Measurements from ENCODE around the gene DLL4. TPM values are rescaled to one million over a fixed set of nuclear protein-coding genes. Genes with fewer than 3 reads are reported as not detected.
"Not testable (repeated sequence)": the region's sequence is repeated elsewhere in the genome, so short reads cannot be mapped to it uniquely, and the experiment has no call there.

DLL4 gene
- total RNA-seq, 2 experiments from 2014 or later = 0.11 to 0.14 TPM

DNA sequence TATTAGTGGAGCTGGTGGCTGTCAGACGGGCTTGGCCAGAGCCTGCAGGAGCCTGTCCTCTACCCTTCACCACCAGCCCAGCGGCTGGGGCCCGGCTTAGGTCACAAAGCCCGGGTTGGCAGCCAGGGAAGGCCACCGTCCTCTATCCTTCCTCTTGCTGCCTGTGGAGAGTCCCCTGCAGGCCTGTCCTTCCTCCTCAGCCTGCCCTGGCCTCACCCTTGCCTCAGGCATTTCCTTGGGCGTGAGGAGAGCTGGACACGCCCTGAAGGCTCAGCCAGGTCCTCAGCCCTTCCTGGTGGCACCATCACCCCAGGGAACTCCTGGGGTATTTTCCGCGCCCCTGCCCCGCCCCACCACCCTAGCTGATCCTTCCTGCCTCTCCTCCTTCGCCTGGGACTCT is 31.8 kb downstream of the DLL4 start:
- Histone ChIP-seq H3K9me3 (ENCODE audit: control insufficient read depth in 1 of 2, insufficient read depth in 1 of 2, low read length in 2 of 2) (no peaks in the 10 kb centered on the region), H3K36me3 (ENCODE audit: insufficient read depth, low read length) (no peaks in the 10 kb centered on the region), H3K4me3 (ENCODE audit: low read length) (no peak overlapping the region), H3K27ac (ENCODE audit: low read depth in 1 of 2, low read length in 2 of 2) (no peak overlapping the region), H3K27me3 (ENCODE audit: control insufficient read depth in 1 of 2, insufficient read depth in 2 of 2, low read length in 2 of 2) (no peaks in the 10 kb centered on the region), H3K4me1 (ENCODE audit: insufficient read depth, low read length) (no peaks in the 10 kb centered on the region)
- Mint-ChIP-seq H3K4me1 (ENCODE audit: low read depth) (no peaks in the 10 kb centered on the region), H3K27ac (no peak overlapping the region), H3K4me3 (no peak overlapping the region), H3K9me3 (no peaks in the 10 kb centered on the region), H3K27me3 (peaks cover 4% of the 10 kb centered on the region), H3K36me3 (ENCODE audit: low read depth) (no peaks in the 10 kb centered on the region)
- DNase-seq (no peak), ATAC-seq (ENCODE audit: poor library complexity) (no peak)
- POLR2A ChIA-PET = no interaction called here
- CTCF ChIA-PET = no interaction called here
- TF ChIP-seq, protein P1, sequence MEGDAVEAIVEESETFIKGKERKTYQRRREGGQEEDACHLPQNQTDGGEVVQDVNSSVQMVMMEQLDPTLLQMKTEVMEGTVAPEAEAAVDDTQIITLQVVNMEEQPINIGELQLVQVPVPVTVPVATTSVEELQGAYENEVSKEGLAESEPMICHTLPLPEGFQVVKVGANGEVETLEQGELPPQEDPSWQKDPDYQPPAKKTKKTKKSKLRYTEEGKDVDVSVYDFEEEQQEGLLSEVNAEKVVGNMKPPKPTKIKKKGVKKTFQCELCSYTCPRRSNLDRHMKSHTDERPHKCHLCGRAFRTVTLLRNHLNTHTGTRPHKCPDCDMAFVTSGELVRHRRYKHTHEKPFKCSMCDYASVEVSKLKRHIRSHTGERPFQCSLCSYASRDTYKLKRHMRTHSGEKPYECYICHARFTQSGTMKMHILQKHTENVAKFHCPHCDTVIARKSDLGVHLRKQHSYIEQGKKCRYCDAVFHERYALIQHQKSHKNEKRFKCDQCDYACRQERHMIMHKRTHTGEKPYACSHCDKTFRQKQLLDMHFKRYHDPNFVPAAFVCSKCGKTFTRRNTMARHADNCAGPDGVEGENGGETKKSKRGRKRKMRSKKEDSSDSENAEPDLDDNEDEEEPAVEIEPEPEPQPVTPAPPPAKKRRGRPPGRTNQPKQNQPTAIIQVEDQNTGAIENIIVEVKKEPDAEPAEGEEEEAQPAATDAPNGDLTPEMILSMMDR (IDR thresholded peaks at IDR 0.05) = no peak
- intact Hi-C loops (cut with DNase I, micrococcal nuclease) = no loop called here

DNA sequence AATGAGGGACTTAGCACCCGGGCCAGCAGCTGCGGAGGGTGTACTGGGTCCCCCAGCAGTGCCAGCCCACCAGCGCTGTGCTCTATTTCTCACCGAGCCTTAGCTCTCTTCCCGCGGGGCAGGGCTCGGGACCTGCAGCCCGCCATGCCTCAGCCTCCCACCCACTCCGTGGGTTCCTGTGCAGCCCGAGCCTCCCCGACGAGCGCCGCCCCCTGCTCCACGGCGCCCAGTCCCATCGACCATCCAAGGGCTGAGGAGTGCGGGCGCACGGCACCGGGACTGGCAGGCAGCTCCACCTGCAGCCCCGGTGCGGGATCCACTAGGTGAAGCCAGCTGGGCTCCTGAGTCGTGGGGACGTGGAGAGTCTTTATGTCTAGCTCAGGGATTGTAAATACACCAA is 32.6 kb downstream of the DLL4 start:
- H3K9me3 ChIP-seq (ENCODE audit: control insufficient read depth in 1 of 2, insufficient read depth in 1 of 2, low read length in 2 of 2); H3K36me3 ChIP-seq (ENCODE audit: insufficient read depth, low read length); H3K9me3 Mint-ChIP-seq; H3K4me1 Mint-ChIP-seq (ENCODE audit: low read depth); H3K4me3 Mint-ChIP-seq; H3K4me1 ChIP-seq (ENCODE audit: insufficient read depth, low read length); H3K4me3 ChIP-seq (ENCODE audit: low read length); H3K27me3 ChIP-seq (ENCODE audit: control insufficient read depth in 1 of 2, insufficient read depth in 2 of 2, low read length in 2 of 2); H3K27me3 Mint-ChIP-seq; CTCF ChIA-PET; intact Hi-C loops (cut with DNase I, micrococcal nuclease); ATAC-seq (ENCODE audit: poor library complexity); DNase-seq; H3K27ac Mint-ChIP-seq; H3K27ac ChIP-seq (ENCODE audit: low read depth in 1 of 2, low read length in 2 of 2); H3K36me3 Mint-ChIP-seq (ENCODE audit: low read depth): not testable (repeated sequence)
- POLR2A ChIA-PET = interaction anchor here (1.0 kb wide), 1 partner anchor 18 kb away, joined by 3 read pairs; no protein-coding TSS in a partner anchor

DNA sequence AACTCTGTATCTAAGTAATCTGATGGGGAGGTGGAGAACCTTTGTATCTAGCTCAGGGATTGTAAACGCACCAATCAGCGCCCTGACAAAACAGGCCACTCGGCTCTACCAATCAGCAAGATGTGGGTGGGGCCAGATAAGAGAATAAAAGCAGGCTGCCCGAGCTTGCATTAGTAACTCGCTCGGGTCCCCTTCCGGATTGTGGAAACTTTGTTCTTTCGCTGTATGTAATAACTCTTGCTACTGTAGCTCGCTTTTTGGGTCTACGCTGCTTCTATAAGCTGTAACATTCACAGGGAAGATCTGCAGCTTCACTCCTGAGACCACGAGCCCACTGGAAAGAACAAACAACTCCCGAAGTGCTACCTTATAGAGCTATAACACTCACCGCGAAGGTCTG is 33.2 kb downstream of the DLL4 start:
- H3K9me3 Mint-ChIP-seq; H3K4me1 ChIP-seq (ENCODE audit: insufficient read depth, low read length); DNase-seq; ATAC-seq (ENCODE audit: poor library complexity); H3K4me1 Mint-ChIP-seq (ENCODE audit: low read depth); H3K9me3 ChIP-seq (ENCODE audit: control insufficient read depth in 1 of 2, insufficient read depth in 1 of 2, low read length in 2 of 2); H3K36me3 ChIP-seq (ENCODE audit: insufficient read depth, low read length); H3K4me3 ChIP-seq (ENCODE audit: low read length); intact Hi-C loops (cut with DNase I, micrococcal nuclease); H3K27me3 Mint-ChIP-seq; CTCF ChIA-PET; H3K27ac Mint-ChIP-seq; H3K36me3 Mint-ChIP-seq (ENCODE audit: low read depth); H3K27ac ChIP-seq (ENCODE audit: low read depth in 1 of 2, low read length in 2 of 2); H3K4me3 Mint-ChIP-seq; H3K27me3 ChIP-seq (ENCODE audit: control insufficient read depth in 1 of 2, insufficient read depth in 2 of 2, low read length in 2 of 2): not testable (repeated sequence)
- POLR2A ChIA-PET = interaction anchor here (1.0 kb wide), 1 partner anchor 19 kb away, joined by 3 read pairs; no protein-coding TSS in a partner anchor

DNA sequence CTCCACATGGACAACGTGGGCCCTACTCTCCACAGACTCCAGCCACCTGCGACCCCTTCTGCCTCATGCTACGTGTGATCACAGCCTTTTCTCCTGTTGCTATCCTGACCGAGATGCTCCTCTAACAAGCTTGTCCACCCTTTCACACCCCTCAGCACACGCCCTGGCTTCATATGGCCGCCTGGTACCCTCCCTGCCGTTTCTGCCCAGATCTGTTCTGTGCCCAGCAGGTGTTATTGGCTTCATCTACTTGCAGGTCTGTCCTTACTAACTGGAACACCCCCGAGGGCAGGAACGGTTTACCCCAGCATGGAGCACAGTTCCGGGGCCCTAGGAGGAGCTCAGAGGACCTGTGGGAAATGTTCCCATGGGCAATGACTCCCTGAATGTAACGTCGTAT is 34.1 kb downstream of the DLL4 start:
- TF ChIP-seq, protein P1 (IDR thresholded peaks at IDR 0.05) = no peak
- Histone ChIP-seq H3K4me3 (ENCODE audit: low read length) (no peak overlapping the region), H3K36me3 (ENCODE audit: insufficient read depth, low read length) (no peaks in the 10 kb centered on the region), H3K4me1 (ENCODE audit: insufficient read depth, low read length) (no peaks in the 10 kb centered on the region), H3K27ac (ENCODE audit: low read depth in 1 of 2, low read length in 2 of 2) (no peak overlapping the region), H3K9me3 (ENCODE audit: control insufficient read depth in 1 of 2, insufficient read depth in 1 of 2, low read length in 2 of 2) (no peaks in the 10 kb centered on the region), H3K27me3 (ENCODE audit: control insufficient read depth in 1 of 2, insufficient read depth in 2 of 2, low read length in 2 of 2) (no peaks in the 10 kb centered on the region)
- DNase-seq = no peak
- POLR2A ChIA-PET = no interaction called here
- Mint-ChIP-seq H3K9me3 (no peaks in the 10 kb centered on the region), H3K4me3 (no peak overlapping the region), H3K27ac (no peak overlapping the region), H3K27me3 (peaks cover 4% of the 10 kb centered on the region), H3K36me3 (ENCODE audit: low read depth) (no peaks in the 10 kb centered on the region), H3K4me1 (ENCODE audit: low read depth) (no peaks in the 10 kb centered on the region)
- CTCF ChIA-PET = no interaction called here
- intact Hi-C loops (cut with DNase I, micrococcal nuclease) = no loop called here
- no peak for ATAC-seq (ENCODE audit: poor library complexity)

Data from CD4-positive, alpha-beta T cell (primary cell).